Astrocyte of the spinal cord (primary cell): ENCODE results near the gene INHBB.

Experiments
- DNase-seq: peaks from one replicate; pipeline ENCODE4 v3.0.0; 2011; ENCODE audit warnings: low read depth, low spot score
- H3K4me3 ChIP-seq: 2 replicates; pipeline ENCODE4 v1.5.1; 2011; ENCODE audit warnings: low read depth, mild to moderate bottlenecking, low read length, moderate library complexity
- in situ Hi-C: cut with HindIII; loops from 2 replicates; pipeline ENCODE4 v1.10.0; 2017; ENCODE audit warnings: low sequenced_read_pairs
- TF ChIP-seq, protein P1 (sequence below): IDR thresholded peaks from 2 replicates; pipeline ENCODE4 v1.5.1; 2012; ENCODE audit warnings: low read depth, mild to moderate bottlenecking, low read length, inconsistent platforms

INHBB gene

DNA sequence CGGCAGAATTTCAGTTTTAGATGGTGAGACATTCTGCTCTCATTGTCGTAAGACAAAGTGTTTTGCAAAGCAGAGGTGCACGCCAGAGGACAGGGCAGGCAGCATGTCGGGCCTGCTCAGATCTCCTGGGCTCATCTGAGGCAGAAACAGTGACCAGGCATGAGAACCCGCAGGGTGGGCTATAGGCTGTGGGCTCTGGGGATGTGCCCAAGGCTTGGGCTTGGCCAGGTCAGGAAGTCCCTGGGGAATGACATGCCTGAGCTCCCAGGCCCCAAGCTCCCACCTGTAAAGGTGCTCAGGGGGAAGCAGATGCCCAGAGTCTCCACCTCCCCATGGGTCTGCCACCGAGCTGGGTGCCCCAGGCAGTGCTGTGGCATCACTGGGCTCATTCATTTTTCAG lies 35.3 kb downstream of the INHBB start:
- TF ChIP-seq, protein P1, sequence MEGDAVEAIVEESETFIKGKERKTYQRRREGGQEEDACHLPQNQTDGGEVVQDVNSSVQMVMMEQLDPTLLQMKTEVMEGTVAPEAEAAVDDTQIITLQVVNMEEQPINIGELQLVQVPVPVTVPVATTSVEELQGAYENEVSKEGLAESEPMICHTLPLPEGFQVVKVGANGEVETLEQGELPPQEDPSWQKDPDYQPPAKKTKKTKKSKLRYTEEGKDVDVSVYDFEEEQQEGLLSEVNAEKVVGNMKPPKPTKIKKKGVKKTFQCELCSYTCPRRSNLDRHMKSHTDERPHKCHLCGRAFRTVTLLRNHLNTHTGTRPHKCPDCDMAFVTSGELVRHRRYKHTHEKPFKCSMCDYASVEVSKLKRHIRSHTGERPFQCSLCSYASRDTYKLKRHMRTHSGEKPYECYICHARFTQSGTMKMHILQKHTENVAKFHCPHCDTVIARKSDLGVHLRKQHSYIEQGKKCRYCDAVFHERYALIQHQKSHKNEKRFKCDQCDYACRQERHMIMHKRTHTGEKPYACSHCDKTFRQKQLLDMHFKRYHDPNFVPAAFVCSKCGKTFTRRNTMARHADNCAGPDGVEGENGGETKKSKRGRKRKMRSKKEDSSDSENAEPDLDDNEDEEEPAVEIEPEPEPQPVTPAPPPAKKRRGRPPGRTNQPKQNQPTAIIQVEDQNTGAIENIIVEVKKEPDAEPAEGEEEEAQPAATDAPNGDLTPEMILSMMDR, result no peak
- H3K4me3 ChIP-seq, result no peak overlapping the region
- in situ Hi-C loops, result no loop called here
- DNase-seq, result no peak

DNA sequence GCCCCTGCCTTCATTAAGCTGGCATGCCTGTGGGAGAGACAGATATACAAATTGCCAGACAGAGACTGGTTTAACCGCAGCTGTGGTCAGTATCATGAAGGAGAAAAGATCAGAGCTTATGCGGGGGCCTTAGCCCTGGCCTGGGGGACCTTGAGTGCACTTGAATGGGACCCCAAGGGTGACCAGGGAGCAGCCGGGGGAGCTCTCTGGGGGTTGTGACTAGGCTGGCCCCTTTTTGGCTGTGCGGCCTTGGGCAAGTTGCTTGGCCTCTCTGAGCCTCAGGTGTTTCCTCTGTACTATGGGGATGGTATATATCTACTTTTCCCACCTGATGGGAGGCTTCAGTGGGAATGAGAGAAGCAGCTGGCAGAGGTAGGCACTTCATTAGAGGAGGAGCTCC lies 35.7 kb downstream of the INHBB start:
- TF ChIP-seq, protein P1, result no peak
- H3K4me3 ChIP-seq, result no peak overlapping the region
- in situ Hi-C loops, result no loop called here

DNA sequence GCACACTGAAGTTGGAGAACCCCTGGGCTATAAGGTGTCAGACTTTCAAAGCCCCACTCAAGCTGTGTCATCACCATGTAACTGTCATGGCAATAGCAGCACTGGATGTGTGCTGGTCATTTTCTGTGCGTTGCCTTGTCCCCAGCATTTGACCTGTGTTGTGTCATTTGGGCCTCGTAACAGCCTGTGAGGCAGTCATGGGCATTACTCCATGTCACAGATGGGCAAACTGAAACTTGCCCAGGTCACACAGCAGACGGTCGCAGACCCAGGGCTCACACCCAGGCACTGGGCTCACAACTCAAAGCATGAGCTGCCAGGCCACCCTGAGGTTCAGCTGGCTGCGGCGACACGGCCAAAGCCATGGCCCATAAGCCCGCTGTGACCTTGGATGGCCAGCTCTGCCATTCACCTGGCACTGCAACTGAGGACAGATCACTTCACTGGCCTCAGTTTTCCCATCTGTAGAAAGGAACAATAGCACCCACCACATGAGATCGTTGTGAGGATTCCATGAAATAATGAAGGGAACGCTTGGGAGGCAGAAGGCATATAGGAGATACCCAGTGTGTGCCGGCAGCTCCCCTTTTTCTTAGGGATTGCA lies 36.7 kb downstream of the INHBB start:
- no peak for DNase-seq
- no peak overlapping the region for H3K4me3 ChIP-seq
- TF ChIP-seq, protein P1, result no peak
- in situ Hi-C loops, result no loop called here

More for the DNA sequence above, 35.7 kb downstream of the INHBB start:
- no peak for DNase-seq

DNA sequence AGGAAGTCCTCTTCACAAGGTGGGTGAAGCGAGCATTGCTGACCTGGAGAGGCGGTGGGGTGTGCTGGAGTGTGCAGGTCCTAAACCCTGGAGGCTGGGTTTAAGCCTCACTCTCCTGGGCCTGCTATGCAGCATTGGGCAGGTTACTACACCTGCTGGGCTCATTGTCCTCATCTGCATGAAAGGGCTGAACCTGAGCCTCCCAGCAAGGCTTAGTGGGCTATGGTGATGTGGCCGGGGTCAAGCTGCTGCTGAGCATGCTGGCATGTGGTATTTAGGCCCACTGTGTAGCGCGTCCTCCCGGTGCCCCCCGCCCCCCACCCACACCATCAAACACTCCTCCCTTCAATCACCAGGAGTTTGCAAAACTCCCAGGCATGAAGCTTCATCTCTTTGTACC lies 37.3 kb downstream of the INHBB start:
- in situ Hi-C loops, result no loop called here
- TF ChIP-seq, protein P1, result no peak
- no peak for DNase-seq
- H3K4me3 ChIP-seq, result no peak overlapping the region

DNA sequence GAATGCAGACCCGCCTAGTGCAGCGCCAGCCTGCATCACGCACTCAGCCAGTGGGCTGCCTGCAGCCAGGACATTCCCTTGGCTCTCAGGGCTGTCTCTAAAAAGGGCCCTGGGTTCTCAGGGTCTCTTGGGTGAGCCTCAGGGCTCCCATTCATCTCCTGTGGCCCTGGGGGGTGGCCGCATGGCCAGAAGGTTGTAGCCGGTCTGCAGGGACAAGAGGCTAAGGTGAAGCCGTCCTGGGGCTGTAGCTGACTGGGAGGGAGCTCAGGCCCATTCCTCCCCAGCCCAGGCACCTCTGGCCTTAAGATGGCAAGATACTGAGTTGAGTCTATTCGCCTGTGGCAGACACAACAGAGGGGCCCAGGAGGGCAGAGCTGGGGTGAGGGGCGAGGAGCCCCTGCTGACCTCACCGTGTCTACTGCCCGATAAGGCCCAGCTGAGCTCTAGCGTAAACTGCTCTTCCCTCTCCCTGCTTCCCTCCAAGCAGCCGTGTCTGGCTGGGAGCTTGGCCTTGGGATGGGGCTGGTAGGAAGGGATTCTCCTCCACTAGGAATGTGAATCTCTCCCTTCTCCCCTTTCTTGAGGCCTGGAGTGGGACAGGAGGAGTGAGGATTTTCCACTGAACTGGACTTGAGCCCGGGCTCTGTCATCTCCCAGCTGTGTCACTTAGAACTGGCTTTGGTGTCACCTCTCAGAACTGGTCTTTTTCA lies 37.9 kb downstream of the INHBB start:
- H3K4me3 ChIP-seq, result no peak overlapping the region
- TF ChIP-seq, protein P1, result no peak
- in situ Hi-C loops, result no loop called here
- DNase-seq, result no peak

DNA sequence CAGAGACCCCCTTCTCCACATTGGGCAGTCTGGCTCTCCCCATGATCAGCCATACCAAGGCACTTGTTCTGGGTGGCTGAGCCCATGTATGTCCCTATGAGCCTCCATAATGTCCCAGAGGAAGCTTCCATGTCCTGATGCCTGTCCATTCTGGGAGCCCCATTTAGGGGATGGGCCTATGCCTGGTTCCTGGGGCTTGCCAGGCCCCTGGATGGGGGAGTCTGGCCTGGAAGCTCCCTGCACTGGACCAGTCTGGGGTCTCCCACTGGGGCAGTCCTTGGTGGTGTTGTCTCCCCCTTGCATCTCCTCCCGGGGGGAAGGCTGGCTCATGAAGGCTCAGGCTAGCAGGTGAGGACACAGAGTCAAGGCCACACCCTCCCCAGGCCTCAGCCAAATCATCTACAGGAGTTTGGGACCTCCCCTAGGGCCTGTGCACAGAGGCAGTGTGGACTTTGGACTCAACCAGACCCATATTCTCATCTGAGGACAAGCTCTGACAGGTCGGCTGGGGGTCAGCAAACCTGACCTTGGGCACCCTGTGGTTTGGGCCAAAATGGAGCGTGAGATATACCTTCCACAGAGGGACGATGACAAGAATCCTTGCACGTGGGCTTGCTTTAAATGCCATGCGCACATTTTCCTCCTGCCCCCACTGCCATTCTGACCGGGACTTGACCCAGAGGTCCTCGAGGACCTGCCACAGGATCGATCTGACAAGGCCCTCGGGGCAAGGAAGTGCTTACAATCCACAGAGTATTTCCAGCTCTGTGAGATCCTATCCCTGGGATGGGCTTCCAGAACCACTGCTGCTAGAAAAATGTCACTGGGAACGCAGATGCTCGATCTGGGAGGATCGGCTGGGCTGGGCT lies 38.8 kb downstream of the INHBB start:
- H3K4me3 ChIP-seq, result no peak overlapping the region
- in situ Hi-C loops, result no loop called here
- TF ChIP-seq, protein P1, result no peak
- DNase-seq, result no peak
